ENCODE results near the gene SMOC2. TPM values are rescaled to one million over a fixed set of nuclear protein-coding genes. Genes with fewer than 3 reads are reported as not detected.

SMOC2 gene
- total and polyA plus RNA-seq, 2 donors (not counting 1 experiment from before 2014, with no cell fraction given): 0.37 TPM; not detected in 1

DNA sequence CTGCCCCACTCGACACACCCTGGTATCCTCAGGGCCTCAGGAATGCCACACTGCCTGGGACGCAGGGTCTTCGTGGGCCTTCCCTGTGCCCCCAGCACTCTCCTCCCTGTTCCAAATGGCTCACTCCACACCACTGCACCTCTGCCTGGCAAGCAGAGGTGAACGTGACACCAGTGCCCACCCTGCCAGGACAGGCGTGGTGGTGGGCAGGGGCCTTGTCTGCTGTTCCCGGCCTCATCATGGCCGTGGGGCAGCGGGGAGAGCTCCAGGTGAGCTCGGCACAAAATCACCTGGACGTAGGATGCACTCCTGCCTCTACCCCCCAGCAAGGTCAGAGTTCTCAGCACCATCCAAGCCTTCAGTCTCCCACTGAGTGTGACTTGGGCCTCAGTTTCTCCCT is 202.4 kb downstream of the SMOC2 start:
- no peaks in the 10 kb centered on the region for H3K36me3 ChIP-seq (replicated peaks in 1 of 2; ENCODE audit: control extremely low read depth in 1 of 2, control insufficient read depth in 1 of 2, extremely low read depth in 1 of 2, insufficient read depth in 2 of 2, low read length in 1 of 2)
- intact Hi-C loops (cut with micrococcal nuclease): no loop called here
- CTCF ChIA-PET: no interaction called here
- peaks cover 0 to 18% (median 0%) of the 10 kb centered on the region in 3 donors for H3K9me3 ChIP-seq (ENCODE audit: control extremely low read depth in 1 of 3, control insufficient read depth in 2 of 3, insufficient read depth in 1 of 3, low read length in 2 of 3)
- no peak overlapping the region for H3K4me3 ChIP-seq (ENCODE audit: control extremely low read depth in 1 of 5, extremely low read depth in 1 of 5, insufficient read depth in 1 of 5, low read depth in 2 of 5, low read length in 4 of 5)
- Mint-ChIP-seq H3K9me3 (ENCODE audit: insufficient read depth) (no peaks in the 10 kb centered on the region), H3K27ac (no peak overlapping the region), H3K27me3 (no peaks in the 10 kb centered on the region), H3K4me3 (no peak overlapping the region), H3K4me1 (no peaks in the 10 kb centered on the region)
- no peak overlapping the region for H3K9ac ChIP-seq (ENCODE audit: low read length)
- ATAC-seq (ENCODE audit: low read depth): no peak
- DNase-seq: no peak
- no peak overlapping the region for H3K27ac ChIP-seq (ENCODE audit: low read length in 2 of 2)
- H3K4me1 ChIP-seq (ENCODE audit: control insufficient read depth in 2 of 2, insufficient read depth in 2 of 2, low read length in 2 of 2): no peaks in the 10 kb centered on the region
- POLR2A ChIA-PET: no interaction called here
- WGBS (ENCODE audit: insufficient coverage): 95% methylated on average over 10 of the region's 10 CpGs
- no peaks in the 10 kb centered on the region for H3K79me2 ChIP-seq (ENCODE audit: control insufficient read depth, insufficient read depth, low read length)
- no peak overlapping the region for H3K4me2 ChIP-seq (replicated peaks; ENCODE audit: low read depth, low read length, poor library complexity, severe bottlenecking)
- no peaks in the 10 kb centered on the region for H4K20me1 ChIP-seq (ENCODE audit: control insufficient read depth, insufficient read depth, low read length, poor library complexity, severe bottlenecking)
- no peak overlapping the region for H2AFZ ChIP-seq (ENCODE audit: insufficient read depth, low read depth, low read length, poor library complexity, severe bottlenecking)
- H3K27me3 ChIP-seq (replicated peaks in 1 of 4; ENCODE audit: control extremely low read depth in 1 of 4, control insufficient read depth in 3 of 4, insufficient read depth in 4 of 4, low read length in 3 of 4): no peaks in the 10 kb centered on the region
- TF ChIP-seq, protein P1, sequence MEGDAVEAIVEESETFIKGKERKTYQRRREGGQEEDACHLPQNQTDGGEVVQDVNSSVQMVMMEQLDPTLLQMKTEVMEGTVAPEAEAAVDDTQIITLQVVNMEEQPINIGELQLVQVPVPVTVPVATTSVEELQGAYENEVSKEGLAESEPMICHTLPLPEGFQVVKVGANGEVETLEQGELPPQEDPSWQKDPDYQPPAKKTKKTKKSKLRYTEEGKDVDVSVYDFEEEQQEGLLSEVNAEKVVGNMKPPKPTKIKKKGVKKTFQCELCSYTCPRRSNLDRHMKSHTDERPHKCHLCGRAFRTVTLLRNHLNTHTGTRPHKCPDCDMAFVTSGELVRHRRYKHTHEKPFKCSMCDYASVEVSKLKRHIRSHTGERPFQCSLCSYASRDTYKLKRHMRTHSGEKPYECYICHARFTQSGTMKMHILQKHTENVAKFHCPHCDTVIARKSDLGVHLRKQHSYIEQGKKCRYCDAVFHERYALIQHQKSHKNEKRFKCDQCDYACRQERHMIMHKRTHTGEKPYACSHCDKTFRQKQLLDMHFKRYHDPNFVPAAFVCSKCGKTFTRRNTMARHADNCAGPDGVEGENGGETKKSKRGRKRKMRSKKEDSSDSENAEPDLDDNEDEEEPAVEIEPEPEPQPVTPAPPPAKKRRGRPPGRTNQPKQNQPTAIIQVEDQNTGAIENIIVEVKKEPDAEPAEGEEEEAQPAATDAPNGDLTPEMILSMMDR (IDR thresholded peaks at IDR 0.05): no peak
- TF ChIP-seq EZH2 (IDR thresholded peaks at IDR 0.05; ENCODE audit: borderline replicate concordance, insufficient read depth, low read depth, low read length, poor library complexity, severe bottlenecking): no peak

- intact Hi-C loops (cut with micrococcal nuclease): no loop called here
- Mint-ChIP-seq H3K4me1 (no peaks in the 10 kb centered on the region), H3K27ac (no peak overlapping the region), H3K4me3 (no peak overlapping the region), H3K9me3 (ENCODE audit: insufficient read depth) (no peaks in the 10 kb centered on the region), H3K27me3 (no peaks in the 10 kb centered on the region)
- H2AFZ ChIP-seq (ENCODE audit: insufficient read depth, low read depth, low read length, poor library complexity, severe bottlenecking): no peak overlapping the region
- 76% methylated on average over 8 of the region's 9 CpGs for WGBS (ENCODE audit: insufficient coverage)
- no peak overlapping the region for H3K4me2 ChIP-seq (replicated peaks; ENCODE audit: low read depth, low read length, poor library complexity, severe bottlenecking)
- ChIA-PET POLR2A (no interaction called here), CTCF (no interaction called here)
- no peaks in the 10 kb centered on the region for H3K36me3 ChIP-seq (replicated peaks in 1 of 2; ENCODE audit: control extremely low read depth in 1 of 2, control insufficient read depth in 1 of 2, extremely low read depth in 1 of 2, insufficient read depth in 2 of 2, low read length in 1 of 2)
- no peaks in the 10 kb centered on the region for H3K27me3 ChIP-seq (replicated peaks in 1 of 4; ENCODE audit: control extremely low read depth in 1 of 4, control insufficient read depth in 3 of 4, insufficient read depth in 4 of 4, low read length in 3 of 4)
- no peak overlapping the region for H3K27ac ChIP-seq (ENCODE audit: low read length in 2 of 2)
- H3K79me2 ChIP-seq (ENCODE audit: control insufficient read depth, insufficient read depth, low read length): no peaks in the 10 kb centered on the region
- no peaks in the 10 kb centered on the region for H3K4me1 ChIP-seq (ENCODE audit: control insufficient read depth in 2 of 2, insufficient read depth in 2 of 2, low read length in 2 of 2)
- ATAC-seq (ENCODE audit: low read depth): no peak
- TF ChIP-seq, protein P1 (IDR thresholded peaks at IDR 0.05): no peak
- TF ChIP-seq EZH2 (IDR thresholded peaks at IDR 0.05; ENCODE audit: borderline replicate concordance, insufficient read depth, low read depth, low read length, poor library complexity, severe bottlenecking): no peak
- DNase-seq: no peak
- no peaks in the 10 kb centered on the region for H4K20me1 ChIP-seq (ENCODE audit: control insufficient read depth, insufficient read depth, low read length, poor library complexity, severe bottlenecking)
- H3K9me3 ChIP-seq (ENCODE audit: control extremely low read depth in 1 of 3, control insufficient read depth in 2 of 3, insufficient read depth in 1 of 3, low read length in 2 of 3): peaks cover 0 to 9% (median 0%) of the 10 kb centered on the region in 3 donors
- H3K9ac ChIP-seq (ENCODE audit: low read length): no peak overlapping the region
- H3K4me3 ChIP-seq (ENCODE audit: control extremely low read depth in 1 of 5, extremely low read depth in 1 of 5, insufficient read depth in 1 of 5, low read depth in 2 of 5, low read length in 4 of 5): no peak overlapping the region
Measured at GRCh38 chr6:168645326-168645725, 204.3 kb downstream of the SMOC2 start.

Data from B cell (primary cell).